Activated CD8-positive, alpha-beta T cell treated with anti-CD3 and anti-CD28 coated beads for 36 hours (primary cell): ENCODE data around the gene DOK5. TPM values are rescaled to one million over a fixed set of nuclear protein-coding genes. Genes with fewer than 3 reads are reported as not detected.

Experiments
- ATAC-seq: fragments of 200-7000 bp; cut with Tn5 transposase; one replicate; pipeline ENCODE4 v1.10.0; 2021; ENCODE audit warnings: mild to moderate bottlenecking, moderate library complexity
- CTCF ChIA-PET: fragments of 350-600 bp; sonication (Branson Sonifier 250); formaldehyde crosslinking; loops from one replicate; lab custom pipeline; 2021; ENCODE audit warnings: antibody characterized with exemption; lab: Charles Lee
- POLR2A ChIA-PET: fragments of 350-600 bp; sonication (Branson Sonifier 250); formaldehyde crosslinking; loops from one replicate; lab custom pipeline; 2021; ENCODE audit warnings: antibody characterized with exemption; lab: Charles Lee
- DNase-seq: peaks from one replicate; pipeline ENCODE4 v3.0.0-alpha.2; 2020
- H3K27ac Mint-ChIP-seq: one replicate; pipeline ENCODE4 v1.8.0; 2021; ENCODE audit warnings: mild to moderate bottlenecking, mixed read lengths
- H3K27me3 Mint-ChIP-seq: one replicate; pipeline ENCODE4 v1.8.0; 2021; ENCODE audit warnings: mixed read lengths
- H3K36me3 Mint-ChIP-seq: one replicate; pipeline ENCODE4 v1.8.0; 2021; ENCODE audit warnings: low read depth, mixed read lengths
- H3K4me1 Mint-ChIP-seq: one replicate; pipeline ENCODE4 v1.8.0; 2021; ENCODE audit warnings: low read depth, mixed read lengths
- H3K4me3 Mint-ChIP-seq: one replicate; pipeline ENCODE4 v1.8.0; 2021; ENCODE audit warnings: mild to moderate bottlenecking, moderate library complexity, mixed read lengths
- H3K9me3 Mint-ChIP-seq: one replicate; pipeline ENCODE4 v1.8.0; 2021; ENCODE audit warnings: mixed read lengths
- intact Hi-C: fragments of 100-400 bp; cut with micrococcal nuclease; formaldehyde crosslinking; loops from one replicate; pipeline ENCODE4 v1.10.0; 2022
- total RNA-seq, 2 experiments: library from RNA; stranded (reverse); gene quantifications; one replicate each; pipeline ENCODE4 v1.2.3, GENCODE V29; 2021
- TF ChIP-seq, protein P1 (sequence below): fragments of 200-600 bp; IDR thresholded peaks from one replicate; pipeline ENCODE4 v1.8.0; 2022; ENCODE audit warnings: antibody characterized with exemption, mild to moderate bottlenecking

Gene DOK5
- total RNA-seq, 2 experiments from 2014 or later = 1.3 to 1.4 TPM

GRCh38 chr20:54624706-54625390 is 149.5 kb downstream of the DOK5 start:
- no peaks in the 10 kb centered on the region for H3K36me3 Mint-ChIP-seq
- H3K4me1 Mint-ChIP-seq = no peaks in the 10 kb centered on the region
- H3K4me3 Mint-ChIP-seq = no peak overlapping the region
- H3K9me3 Mint-ChIP-seq = no peaks in the 10 kb centered on the region
- TF ChIP-seq, protein P1, sequence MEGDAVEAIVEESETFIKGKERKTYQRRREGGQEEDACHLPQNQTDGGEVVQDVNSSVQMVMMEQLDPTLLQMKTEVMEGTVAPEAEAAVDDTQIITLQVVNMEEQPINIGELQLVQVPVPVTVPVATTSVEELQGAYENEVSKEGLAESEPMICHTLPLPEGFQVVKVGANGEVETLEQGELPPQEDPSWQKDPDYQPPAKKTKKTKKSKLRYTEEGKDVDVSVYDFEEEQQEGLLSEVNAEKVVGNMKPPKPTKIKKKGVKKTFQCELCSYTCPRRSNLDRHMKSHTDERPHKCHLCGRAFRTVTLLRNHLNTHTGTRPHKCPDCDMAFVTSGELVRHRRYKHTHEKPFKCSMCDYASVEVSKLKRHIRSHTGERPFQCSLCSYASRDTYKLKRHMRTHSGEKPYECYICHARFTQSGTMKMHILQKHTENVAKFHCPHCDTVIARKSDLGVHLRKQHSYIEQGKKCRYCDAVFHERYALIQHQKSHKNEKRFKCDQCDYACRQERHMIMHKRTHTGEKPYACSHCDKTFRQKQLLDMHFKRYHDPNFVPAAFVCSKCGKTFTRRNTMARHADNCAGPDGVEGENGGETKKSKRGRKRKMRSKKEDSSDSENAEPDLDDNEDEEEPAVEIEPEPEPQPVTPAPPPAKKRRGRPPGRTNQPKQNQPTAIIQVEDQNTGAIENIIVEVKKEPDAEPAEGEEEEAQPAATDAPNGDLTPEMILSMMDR = no peak
- ChIA-PET CTCF (no interaction called here), POLR2A (interaction anchor here (0.6 to 1.0 kb wide), 2 partner anchors 12 to 477 kb away, joined by 3 to 6 read pairs; no protein-coding TSS in a partner anchor)
- ATAC-seq (no peak), DNase-seq (no peak)
- H3K27ac Mint-ChIP-seq = no peak overlapping the region
- intact Hi-C loops = no loop called here
- H3K27me3 Mint-ChIP-seq = peaks cover 5% of the 10 kb centered on the region

GRCh38 chr20:54625497-54625896 is 150.1 kb downstream of the DOK5 start:
- no peaks in the 10 kb centered on the region for H3K4me1 Mint-ChIP-seq
- intact Hi-C loops = no loop called here
- ATAC-seq (no peak), DNase-seq (no peak)
- H3K9me3 Mint-ChIP-seq = no peaks in the 10 kb centered on the region
- POLR2A ChIA-PET = interaction anchor here (1.0 kb wide), 1 partner anchor 11 kb away, joined by 3 read pairs; no protein-coding TSS in a partner anchor
- peaks cover 9% of the 10 kb centered on the region for H3K27me3 Mint-ChIP-seq
- no peaks in the 10 kb centered on the region for H3K36me3 Mint-ChIP-seq
- TF ChIP-seq, protein P1 = no peak
- no peak overlapping the region for H3K4me3 Mint-ChIP-seq
- H3K27ac Mint-ChIP-seq = no peak overlapping the region
- CTCF ChIA-PET = no interaction called here

DNA sequence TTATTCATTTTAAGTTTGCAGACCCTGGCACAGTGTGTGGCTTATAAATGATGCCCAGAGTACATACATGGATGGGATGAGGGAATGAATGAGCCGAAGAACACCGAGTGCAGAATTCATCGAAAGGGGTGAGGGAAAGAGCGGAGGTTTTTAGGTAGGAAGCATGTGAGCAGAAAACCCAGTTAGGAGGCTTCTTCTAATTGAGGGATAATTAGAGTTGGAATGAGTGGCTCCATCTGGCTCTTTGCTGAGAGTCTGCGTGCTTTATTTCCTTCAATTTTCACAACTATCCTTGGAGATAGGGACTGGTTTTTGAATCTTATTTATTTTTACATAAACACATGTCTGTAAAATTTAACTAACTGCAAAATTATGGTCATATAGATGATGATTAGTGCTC is 150.7 kb downstream of the DOK5 start:
- DNase-seq (no peak), ATAC-seq (no peak)
- Mint-ChIP-seq H3K27me3 (peaks cover 9% of the 10 kb centered on the region), H3K27ac (no peak overlapping the region), H3K9me3 (no peaks in the 10 kb centered on the region), H3K36me3 (no peaks in the 10 kb centered on the region), H3K4me3 (no peak overlapping the region), H3K4me1 (no peaks in the 10 kb centered on the region)
- ChIA-PET CTCF (no interaction called here), POLR2A (no interaction called here)
- intact Hi-C loops = no loop called here
- TF ChIP-seq, protein P1 = no peak

- ATAC-seq = no peak
- no peak overlapping the region for H3K27ac Mint-ChIP-seq
- CTCF ChIA-PET = no interaction called here
- H3K9me3 Mint-ChIP-seq = no peaks in the 10 kb centered on the region
- POLR2A ChIA-PET = no interaction called here
- TF ChIP-seq, protein P1 = no peak
- no peaks in the 10 kb centered on the region for H3K36me3 Mint-ChIP-seq
- no peak for DNase-seq
- H3K4me1 Mint-ChIP-seq = no peaks in the 10 kb centered on the region
- H3K4me3 Mint-ChIP-seq = no peak overlapping the region
- H3K27me3 Mint-ChIP-seq = peaks cover 10% of the 10 kb centered on the region
- intact Hi-C loops = no loop called here
Measured at GRCh38 chr20:54629632-54630031, 154.2 kb downstream of the DOK5 start.

- ATAC-seq = no peak
- no peak for DNase-seq
- Mint-ChIP-seq H3K4me3 (no peak overlapping the region), H3K27me3 (peaks cover 8% of the 10 kb centered on the region), H3K27ac (no peak overlapping the region), H3K9me3 (no peaks in the 10 kb centered on the region), H3K36me3 (no peaks in the 10 kb centered on the region), H3K4me1 (no peaks in the 10 kb centered on the region)
- TF ChIP-seq, protein P1 = no peak
- intact Hi-C loops = no loop called here
- ChIA-PET POLR2A (no interaction called here), CTCF (no interaction called here)
Measured at GRCh38 chr20:54630582-54630981, 155.2 kb downstream of the DOK5 start.
